ENCODE results near the gene TEAD2. TPM values are rescaled to one million over a fixed set of nuclear protein-coding genes. Genes with fewer than 3 reads are reported as not detected.

The TEAD2 gene
- total and polyA plus RNA-seq, 9 of the 15 experiments (the other 6 are each of a cell fraction or from before 2014, with no cell fraction given): 1.6 to 27.0 (median 13.9) TPM

GRCh38 chr19:49387936-49388372 lies 25.7 kb upstream of the TEAD2 start, which contains the start of gene KASH5 (continued):
- peak; percentile 96 to 97 for TF ChIP-seq E2F6 (IDR thresholded peaks at IDR 0.05; ENCODE audit: borderline replicate concordance in 1 of 2, extremely low read depth in 1 of 2, insufficient read depth in 1 of 2, insufficient read length in 1 of 2, low read depth in 1 of 2, low read length in 1 of 2, poor library complexity in 1 of 2, severe bottlenecking in 1 of 2)
- TF ChIP-seq ZNF311 (CRISPR knock-in tag; IDR thresholded peaks at IDR 0.05): no peak
- TF ChIP-seq ELF1 (tag; IDR thresholded peaks at IDR 0.05): no peak
- no peak for TF ChIP-seq SRSF9 (IDR thresholded peaks at IDR 0.05; ENCODE audit: borderline replicate concordance, low read depth, low read length)
- no peak for TF ChIP-seq CHCHD3 (CRISPR knock-in tag; IDR thresholded peaks at IDR 0.05)
- TF ChIP-seq CBX2 (IDR thresholded peaks at IDR 0.05; ENCODE audit: insufficient read depth, low read length, poor library complexity, severe bottlenecking): no peak
- no peak for TF ChIP-seq KLF1 (tag; IDR thresholded peaks at IDR 0.05)
- no peak for TF ChIP-seq KAT2B (IDR thresholded peaks at IDR 0.05; ENCODE audit: low read depth, low read length)
- TF ChIP-seq ZBTB40 (IDR thresholded peaks at IDR 0.05): no peak
- TF ChIP-seq ZBTB40 (CRISPR knock-in tag; IDR thresholded peaks at IDR 0.05): no peak
- TF ChIP-seq RBFOX2 (IDR thresholded peaks at IDR 0.05; ENCODE audit: low read depth, low read length): peak; percentile 75
- peak; percentile 74 for TF ChIP-seq MEIS2 (IDR thresholded peaks at IDR 0.05; ENCODE audit: partially characterized antibody)
- TF ChIP-seq THRB (CRISPR knock-in tag; conservative IDR thresholded peaks at IDR 0.05): no peak
- TF ChIP-seq MAX (CRISPR knock-in tag; IDR thresholded peaks at IDR 0.05): no peak

Data from K562 (cell line).